DMS153 (cell line): ENCODE results near the gene FBXO44.
"Not testable (repeated sequence)": the region's sequence is repeated elsewhere in the genome, so short reads cannot be mapped to it uniquely, and the experiment has no call there.

Experiments used
- DNase-seq: peaks from one replicate; lab custom pipeline; 2025; lab: John Stamatoyannopoulos, UW

FBXO44 gene, protein sequence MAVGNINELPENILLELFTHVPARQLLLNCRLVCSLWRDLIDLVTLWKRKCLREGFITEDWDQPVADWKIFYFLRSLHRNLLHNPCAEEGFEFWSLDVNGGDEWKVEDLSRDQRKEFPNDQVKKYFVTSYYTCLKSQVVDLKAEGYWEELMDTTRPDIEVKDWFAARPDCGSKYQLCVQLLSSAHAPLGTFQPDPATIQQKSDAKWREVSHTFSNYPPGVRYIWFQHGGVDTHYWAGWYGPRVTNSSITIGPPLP

DNA sequence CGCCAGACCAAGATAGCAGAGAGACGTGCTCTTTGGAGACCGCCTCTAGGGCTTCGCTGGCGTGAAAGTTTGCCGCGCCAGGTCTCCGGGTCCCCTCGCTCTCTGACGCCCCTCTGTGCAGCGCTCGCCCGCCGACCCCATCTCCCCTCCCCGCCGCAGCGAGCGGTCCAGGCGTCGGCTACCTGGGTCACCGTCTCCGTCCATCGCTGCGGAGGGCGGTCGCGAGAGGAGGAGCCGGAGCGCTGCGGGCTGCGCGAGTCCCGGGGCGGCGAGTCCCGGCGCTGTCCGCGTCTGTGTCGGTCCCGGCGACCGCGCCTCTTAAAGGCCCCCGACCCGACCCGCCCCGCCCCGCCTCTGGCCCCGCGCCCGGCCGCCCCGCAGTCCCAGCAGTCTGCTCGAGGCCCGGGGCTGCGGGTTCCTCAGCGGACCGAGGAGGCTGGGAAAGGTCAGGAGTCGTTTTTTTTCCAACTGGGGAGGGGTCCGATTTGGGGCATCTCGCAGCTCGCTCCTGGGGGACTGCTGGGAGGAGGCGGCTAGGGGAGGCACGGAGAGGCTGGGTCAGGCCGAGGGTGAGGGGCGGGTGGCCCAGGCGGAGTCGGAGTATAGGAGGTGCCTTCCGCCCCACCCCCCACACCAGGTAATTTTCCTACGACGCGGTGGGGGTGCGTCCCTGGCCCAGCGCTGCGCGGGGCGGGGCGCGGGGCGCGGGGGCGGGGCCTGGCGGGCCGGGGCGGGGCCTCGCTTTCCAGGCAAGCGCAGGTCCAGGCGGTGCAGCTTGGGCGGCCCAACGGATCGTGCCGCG is at the start of gene FBXO44, which contains the start of gene FBXO2:
Gene FBXO44 (plus strand): TSS at position 741 of the 802 bp plus-strand sequence. CDS start 959 bp downstream, outside the sequence.
Gene FBXO2 (minus strand): TSS at position 293 of the 802 bp plus-strand sequence. CDS start 89 bp downstream, at position 204.
- no peak for DNase-seq

DNA sequence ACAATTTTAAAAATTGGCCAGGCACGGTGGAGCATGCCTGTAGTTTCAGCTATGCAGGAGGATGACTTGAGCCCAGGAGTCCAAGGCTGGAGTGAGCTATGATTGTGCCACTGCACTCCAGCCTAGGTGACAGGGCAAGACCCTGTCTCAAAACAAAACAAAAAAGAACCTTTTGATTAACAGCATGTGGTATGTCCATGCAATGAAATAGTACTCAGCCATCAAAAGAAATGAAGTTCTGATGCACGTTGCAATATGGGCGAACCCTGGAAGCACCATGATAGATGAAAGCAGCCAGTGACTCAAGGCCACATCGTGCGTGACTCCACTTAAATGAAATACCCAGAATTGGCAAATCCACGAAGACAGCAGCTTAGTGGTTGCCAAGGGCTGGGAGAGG is 47.9 kb upstream of the FBXO44 start:
- no peak for DNase-seq

DNA sequence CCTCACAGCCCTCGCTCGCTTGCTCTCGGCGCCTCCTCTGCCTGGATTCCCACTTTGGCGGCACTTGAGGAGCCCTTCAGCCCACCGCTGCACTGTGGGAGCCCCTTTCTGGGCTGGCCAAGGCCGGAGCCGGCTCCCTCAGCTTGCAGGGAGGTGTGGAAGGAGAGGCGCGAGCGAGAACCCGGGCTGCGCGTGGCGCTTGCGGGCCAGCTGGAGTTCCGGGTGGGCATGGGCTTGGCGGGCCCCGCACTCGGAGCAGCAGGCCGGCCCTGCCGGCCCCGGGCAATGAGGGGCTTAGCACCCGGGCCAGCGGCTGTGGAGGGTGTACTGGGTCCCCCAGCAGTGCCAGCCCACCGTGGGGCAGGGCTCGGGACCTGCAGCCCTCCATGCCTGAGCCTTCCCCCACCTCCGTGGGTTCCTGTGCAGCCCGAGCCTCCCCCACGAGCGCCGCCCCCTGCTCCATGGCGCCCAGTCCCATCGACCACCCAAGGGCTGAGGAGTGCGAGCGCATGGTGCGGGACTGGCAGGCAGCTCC is 46.0 kb upstream of the FBXO44 start:
- DNase-seq = not testable (repeated sequence)

DNA sequence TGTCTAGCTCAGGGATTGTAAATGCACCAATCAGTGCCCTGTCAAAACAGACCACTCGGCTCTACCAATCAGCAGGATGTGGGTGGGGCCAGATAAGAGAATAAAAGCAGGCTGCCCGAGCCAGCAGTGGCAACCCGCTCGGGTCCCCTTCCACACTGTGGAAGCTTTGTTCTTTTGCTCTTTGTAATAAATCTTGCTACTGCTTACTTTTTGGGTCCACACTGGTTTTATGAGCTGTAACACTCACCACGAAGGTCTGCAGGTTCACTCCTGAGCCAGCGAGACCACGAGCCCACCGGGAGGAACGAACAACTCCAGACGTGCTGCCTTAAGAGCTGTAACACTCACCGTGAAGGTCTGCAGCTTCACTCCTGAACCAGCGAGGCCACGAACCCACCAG is 45.3 kb upstream of the FBXO44 start:
- DNase-seq = not testable (repeated sequence)

DNA sequence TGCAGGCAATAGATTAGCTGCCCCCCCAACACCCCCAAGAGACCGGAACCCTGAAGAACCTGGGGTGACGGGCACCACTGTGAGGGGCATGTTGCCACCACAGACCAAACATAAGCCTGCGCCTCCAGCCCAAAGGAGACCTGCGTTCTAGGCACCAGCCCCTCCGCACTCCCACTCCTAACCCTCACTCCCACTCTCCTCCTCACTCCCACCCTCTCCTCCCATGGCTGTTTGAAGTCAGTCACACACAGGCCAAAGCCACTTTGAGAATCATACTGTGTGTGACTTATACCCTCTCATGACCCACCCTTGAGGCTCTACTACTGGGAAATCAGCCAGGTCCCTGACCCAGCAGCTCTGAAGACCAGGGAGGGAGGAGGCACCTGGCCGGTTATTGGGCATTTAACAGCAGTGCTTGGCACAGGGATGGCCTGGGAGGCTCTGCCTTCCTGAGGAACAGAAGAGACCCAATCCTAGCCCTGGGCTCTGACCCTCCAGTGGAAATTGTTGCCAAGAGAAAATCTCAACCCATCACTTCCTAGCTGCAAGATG is 44.0 kb upstream of the FBXO44 start:
- DNase-seq = no peak

DNA sequence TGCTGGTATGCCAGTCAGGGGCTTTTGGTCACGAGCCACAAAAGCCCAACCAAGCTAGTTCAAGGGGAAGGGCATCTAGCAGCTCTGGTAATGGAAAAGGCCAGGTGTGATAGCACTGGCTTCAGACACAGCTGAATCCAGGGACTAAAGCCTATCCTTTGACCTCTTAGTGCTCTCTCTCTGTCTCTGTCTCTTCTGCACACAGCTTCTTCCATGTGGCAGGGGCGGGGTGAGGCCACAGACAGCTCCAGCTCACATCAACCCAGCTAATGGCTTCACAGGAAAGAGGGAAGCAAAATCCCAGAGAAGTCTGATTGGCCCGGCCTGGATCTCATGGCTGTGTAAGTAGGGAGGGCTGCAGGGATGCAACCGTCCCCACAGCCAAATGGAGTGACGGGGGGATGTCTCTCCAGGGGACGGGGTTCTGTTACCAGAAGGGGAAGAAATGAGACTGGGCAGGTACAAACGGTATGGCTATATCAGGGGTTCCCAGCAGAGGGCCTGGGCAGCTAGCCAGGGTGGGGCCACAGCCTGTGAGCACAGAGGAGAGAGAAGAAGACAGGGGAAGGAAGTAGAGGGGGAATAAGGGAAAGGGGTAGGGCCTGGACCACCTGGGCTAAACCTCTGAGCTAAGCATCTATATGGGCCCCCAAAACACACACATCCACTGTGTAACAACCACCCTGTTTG is 42.9 kb upstream of the FBXO44 start:
- no peak for DNase-seq

DNA sequence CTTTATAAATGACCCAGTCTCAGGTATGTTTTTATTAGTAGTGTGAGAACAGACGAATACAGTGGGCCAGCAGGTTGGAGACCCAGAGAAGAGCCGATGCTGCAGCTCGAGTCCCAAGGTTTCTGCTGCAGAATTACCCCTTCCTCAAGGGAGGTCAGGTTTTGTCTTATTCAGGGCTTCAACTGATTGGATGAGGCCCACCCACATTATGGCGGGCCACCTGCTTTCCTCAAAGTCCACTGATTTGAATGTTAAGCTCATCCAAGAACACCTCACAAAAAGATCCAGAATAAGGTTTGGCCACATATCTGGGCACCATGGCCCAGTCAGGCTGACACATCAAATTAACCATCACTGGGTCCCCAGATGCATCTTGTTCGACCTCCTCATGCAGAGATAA is 41.3 kb upstream of the FBXO44 start:
- DNase-seq = no peak

DNA sequence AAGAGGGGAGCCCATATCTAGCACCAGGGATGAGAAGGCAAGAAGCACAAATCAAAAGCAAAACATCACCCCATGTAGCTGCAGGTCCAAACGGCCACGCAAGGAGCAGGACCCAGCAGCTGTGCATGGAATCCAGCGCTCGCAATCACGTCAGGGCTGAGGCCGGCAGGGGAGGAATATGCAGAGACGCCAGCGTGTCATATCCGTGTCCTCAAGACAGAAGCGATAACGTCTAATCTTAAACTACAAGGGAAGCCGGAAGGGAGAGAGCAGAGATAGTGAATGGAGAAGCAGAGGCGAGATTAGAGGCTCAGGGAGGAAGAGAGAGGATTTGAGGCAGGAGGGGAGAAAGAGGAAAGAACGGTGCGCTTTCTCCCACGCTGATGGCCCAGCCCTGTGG is 39.6 kb upstream of the FBXO44 start:
- DNase-seq = no peak

DNA sequence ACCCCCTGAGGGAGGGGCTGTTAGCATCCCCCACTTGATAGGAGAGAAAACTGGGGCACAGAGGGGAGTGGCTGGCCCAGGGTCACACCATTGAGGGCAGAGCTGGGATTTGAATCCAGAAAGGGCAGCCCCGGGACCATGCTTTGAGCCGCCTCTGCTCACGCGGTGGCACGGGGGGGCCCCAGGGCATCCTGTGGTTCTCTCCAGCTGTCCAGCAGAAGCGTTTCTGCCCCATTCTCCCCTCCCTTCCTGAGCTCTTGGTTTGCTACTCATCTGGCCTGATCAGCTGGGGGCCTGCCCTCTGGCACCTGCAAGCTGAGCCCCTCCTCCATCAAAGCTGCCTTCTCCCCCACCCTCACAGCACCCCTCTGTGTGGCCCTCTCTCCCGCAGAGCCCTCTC is 37.9 kb upstream of the FBXO44 start:
- DNase-seq = no peak

DNA sequence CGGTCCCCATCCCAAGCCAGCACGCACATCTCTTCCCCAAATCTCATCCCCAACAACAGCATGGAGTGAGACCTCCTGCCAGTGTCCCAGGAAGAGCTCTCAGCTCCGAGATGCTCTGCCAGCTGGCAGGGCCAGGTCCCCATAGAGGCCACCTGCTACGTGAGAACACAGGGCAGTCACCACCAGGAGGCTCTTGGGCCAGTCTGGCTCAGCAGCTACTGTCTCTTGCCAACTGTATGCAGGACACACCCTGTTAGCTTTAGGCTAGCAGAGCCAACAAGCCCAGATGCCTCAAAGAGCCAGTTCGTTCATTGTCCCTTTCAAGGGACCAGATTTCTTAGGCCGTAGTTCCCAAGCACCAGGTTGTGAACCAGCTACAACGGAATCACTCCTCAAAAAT is 37.4 kb upstream of the FBXO44 start:
- DNase-seq = peak; percentile 41

DNA sequence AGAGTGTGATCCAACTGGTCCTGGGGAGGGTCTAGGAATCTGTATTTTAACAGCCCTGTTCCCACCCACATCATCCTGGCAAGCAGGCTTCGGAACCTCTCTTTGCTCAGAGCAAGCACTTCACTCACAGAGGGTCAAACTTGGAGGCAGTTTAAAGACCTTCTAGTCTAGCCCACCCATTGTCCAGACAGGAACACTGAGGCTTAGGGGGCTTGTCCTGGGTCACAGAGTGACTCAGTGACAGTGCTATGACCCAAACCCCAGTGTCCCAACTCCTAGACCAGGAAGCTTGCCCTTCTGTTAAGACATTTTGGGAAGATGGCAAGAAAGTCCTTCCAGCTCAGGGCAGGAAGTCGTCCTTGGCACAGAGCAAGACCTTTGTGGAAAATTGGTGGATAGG is 36.9 kb upstream of the FBXO44 start:
- no peak for DNase-seq

DNA sequence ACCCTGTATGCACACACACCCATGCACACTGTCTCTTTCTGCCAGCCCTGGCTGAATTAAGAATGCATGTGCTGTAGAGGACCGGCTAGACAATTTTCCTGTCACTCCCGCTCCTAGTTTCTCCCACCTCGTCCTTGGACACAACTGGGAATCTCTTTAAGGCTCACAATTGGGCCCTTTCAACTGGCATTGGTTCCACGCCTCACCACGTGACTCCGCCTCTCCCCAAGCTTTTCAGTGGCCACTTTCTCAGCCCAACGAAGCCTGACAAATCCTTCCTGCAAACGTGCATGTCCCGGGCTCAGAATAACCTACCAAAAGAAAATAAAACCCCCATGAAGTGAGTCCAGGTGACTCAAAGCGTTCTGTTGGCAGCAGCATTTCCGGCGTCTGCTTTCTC is 34.3 kb upstream of the FBXO44 start:
- no peak for DNase-seq

DNA sequence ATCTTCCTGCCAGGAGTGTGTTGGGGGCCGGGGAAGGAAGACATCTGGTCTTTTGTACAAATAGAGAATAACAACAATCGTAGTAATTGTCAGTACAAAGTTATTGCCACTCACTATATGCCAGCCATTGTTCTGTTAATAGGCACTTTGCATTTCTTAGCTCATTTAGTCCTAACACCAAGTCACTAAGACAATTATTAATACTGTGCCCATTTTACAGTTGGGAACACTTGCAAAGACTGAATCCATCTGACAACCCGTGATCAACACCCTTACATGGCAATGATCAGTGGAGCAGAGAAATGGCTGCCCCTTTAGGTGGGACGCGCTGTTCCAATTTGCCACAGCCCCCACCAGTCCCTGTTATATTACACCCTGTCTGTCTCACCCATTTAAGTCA is 33.8 kb upstream of the FBXO44 start:
- DNase-seq = no peak

DNA sequence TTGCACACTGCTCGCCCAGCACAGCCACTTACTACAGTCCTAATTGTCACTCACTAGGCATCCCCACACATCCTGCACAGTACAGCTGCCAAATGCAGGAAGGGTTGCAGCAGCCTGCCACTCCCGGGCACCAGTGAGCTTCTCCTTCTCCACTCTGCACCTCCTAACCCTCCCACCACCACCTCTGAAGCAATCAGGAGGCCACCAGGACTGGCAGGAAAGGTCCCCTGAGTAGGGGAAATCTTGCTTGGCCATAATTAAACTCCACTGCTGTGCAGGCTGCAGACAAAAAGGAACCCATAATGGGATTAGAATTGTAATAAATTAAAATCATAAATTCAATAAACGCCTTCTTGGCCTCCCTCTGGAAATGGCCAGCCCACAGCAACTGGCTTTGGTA is 32.3 kb upstream of the FBXO44 start:
- no peak for DNase-seq

DNA sequence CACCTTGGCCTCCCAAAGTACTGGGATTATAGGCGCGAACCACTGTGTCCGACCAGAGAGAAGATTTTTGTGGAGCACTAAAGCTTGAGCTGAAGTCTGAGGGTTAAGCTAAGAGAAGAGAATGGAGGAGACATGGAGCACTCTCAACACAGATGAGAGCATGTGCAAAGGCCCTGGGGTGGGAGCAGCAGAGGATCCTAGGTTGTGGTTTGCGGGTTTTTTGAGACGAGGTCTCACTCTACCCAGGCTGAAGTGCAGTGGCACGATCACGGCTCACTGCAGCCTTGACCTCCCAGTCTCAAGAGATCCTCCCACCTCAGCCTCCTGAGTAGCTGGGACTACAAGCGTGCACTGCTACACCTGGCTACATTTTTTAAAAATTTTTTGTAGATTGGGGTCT is 31.0 kb upstream of the FBXO44 start:
- DNase-seq = no peak

DNA sequence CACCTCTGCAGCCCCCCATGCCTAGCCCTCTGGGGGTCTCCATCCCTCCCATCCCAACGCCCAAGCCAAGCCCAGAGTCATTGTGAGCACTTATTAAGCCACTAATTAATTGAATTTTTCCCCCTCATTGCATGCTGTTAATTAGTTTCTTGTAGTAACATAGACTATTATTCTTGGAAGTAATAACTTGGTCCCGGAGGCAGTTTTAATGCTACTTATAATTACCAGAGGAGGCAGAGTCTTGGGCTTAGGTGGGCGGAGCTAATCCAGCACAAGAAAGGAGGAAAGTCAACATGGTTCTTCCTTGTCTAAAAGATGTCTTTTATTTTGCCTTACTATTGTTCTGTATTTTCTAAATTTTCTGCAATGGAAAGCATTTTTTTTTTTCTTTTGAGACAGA is 28.1 kb upstream of the FBXO44 start:
- no peak for DNase-seq

DNA sequence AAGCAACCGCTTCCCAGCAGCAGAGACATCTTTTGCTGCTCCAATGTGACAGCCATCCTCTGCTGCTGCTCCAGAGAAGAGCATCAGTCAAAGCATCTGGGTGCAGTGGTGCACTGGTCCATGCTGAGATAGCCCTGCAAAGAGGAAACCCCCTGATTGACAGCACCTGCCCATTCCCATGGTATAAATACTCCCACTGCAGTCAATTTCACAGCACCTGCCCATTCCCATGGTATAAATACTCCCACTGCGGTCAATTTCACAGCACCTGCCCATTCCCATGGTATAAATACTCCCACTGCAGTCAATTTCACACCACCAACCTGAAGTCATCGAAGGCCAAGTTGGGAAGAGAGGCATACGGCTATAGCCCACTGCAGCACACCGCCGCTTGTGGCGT is 25.9 kb upstream of the FBXO44 start:
- no peak for DNase-seq

DNA sequence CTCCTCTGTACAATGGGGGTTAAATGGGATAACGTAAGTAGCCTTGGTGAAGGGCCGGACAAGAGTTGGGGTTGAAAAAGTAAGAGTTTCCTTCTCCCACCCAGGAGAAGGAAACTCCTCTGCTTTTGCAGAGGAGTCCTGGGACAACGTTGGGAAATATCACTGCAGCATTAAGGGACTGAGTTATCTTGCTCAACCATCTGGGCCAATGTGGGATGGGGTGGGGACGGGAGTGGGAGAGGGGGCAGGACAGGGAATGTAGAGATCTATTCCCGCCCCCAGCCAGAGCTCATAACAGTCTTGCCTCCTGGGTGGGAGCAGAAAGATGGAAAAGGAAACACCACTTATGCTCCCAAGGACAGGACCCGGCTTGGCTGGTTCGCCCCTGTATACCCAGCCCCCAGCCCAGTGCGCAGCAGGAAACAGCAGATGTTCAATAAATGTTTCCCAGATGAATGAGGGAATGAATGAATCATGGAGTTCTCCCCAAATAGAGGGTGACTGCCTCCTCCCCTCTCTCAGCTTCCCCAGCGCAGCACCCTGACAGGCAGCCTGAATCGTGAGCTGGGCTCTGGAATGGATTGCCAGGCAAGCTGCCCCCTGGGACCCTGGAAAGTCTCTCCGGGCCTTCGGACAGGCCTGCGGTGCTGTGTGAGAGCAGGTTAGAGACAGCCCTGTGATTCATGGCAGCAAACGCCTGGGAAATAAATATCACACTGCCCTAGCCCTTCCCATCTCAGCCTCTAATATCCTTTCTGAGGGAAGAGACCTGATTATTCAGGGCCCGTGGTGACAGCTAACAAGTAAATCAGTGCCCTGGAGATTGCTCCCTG is 25.3 kb upstream of the FBXO44 start:
- DNase-seq = peak; percentile 74

DNA sequence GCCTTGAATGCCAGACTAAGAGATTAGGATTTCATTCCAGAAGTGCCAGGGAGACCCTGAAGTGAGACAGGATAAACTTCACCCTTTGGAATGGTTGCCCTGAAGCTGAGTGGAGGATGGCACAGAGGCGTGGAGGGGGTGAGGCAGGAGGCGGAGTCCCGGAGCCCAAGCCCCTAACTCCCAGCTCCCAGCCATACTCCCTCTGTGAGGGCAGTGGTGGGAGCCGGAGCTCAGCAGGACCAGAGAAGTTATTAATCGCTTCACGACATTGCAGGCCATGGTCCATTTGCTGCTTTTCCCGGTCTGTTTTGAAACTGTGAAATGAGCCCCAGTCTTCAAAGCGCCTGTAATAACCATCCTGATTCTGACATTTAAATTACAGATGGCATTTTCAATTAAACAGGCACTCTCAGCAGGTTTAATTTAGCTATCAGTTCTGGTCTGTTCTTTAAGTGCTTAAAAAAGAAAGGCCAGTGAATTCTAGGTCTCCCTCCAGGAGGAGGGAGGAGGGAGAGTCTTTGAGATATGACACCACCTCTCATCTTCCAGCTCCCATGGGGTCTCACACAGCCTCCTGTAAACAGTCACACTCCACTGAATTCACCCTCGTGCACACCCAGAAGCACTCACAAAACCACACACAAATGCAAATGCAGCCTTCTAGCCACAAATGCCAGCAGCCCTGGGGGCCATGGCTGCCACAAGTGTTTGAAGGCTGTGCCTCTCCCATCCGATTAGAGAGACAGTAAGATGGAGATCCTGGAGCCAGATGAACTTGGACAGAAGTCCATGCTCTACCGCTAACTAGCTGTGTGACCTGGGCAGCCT is 20.1 kb upstream of the FBXO44 start:
- no peak for DNase-seq

DNA sequence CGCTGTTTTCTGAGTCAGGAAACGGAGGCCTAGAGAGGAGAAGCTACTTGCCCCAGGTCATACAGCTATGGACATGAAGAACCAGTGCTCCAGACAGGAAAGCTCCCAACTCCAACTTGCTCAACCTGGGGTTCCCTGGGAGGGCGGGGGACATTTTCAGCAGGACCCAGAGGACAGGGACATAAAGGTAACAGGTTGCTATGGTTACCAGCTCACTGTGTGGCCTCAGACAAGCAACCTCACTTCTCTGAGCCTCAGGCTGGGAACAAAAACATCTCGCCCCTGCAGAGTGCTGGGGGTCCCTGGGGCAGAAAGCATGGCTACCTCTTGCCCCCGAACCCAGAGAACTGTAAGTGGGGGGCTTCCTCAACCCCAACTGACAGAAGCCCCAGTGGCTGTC is 16.6 kb upstream of the FBXO44 start:
- no peak for DNase-seq

DNA sequence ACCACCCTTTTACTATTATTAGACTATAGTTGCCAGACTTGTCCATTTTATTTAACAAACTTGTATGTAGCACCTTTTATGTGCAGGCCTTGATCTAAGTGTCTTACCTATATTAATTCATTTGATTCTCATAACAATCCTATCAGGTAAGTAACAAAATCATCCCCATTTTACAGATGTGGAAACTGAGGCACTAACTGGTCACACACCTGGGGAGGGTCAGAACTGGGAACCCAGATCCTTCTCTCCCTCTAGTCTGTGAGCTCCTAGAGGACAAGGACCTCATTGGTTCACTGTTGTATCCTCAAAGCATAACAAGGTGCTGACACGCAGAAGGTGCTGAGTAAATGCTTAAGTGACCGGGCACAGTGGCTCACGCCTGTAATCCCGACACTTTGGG is 15.3 kb upstream of the FBXO44 start:
- no peak for DNase-seq
